Liver (tissue), 3 donors: ENCODE data around the gene CEP57.
"Not testable (repeated sequence)": the region's sequence is repeated elsewhere in the genome, so short reads cannot be mapped to it uniquely, and the experiment has no call there.

Experiments used
- CTCF ChIP-seq: fragments of 150-350 bp; IDR thresholded peaks from 2 replicates; pipeline ENCODE4 v1.5.1; 2017; ENCODE audit warnings: improper control_type of control experiment, low read depth, low read length; ENCODE audit not compliant: missing input control
- EGR1 ChIP-seq, 2 donors: IDR thresholded peaks; 2 replicates each; pipeline ENCODE4 v1.6.1; 2016 to 2018; ENCODE audit warnings: antibody characterized with exemption in 2 of 2, low read depth in 2 of 2
- GABPA ChIP-seq, 2 donors: IDR thresholded peaks in 1 of 2; conservative IDR thresholded peaks in 1 of 2; 2 replicates each; pipeline ENCODE4 v1.6.1; 2016; ENCODE audit warnings: antibody characterized with exemption in 2 of 2, mild to moderate bottlenecking in 1 of 2, moderate library complexity in 1 of 2
- JUND ChIP-seq, 2 donors: IDR thresholded peaks; 2 replicates each; pipeline ENCODE4 v1.6.1; 2016; ENCODE audit warnings: antibody characterized with exemption in 2 of 2
- MAX ChIP-seq: IDR thresholded peaks from 2 replicates; pipeline ENCODE4 v1.6.1; 2016; ENCODE audit warnings: antibody characterized with exemption
- REST ChIP-seq: IDR thresholded peaks from 2 replicates; pipeline ENCODE4 v1.6.1; 2016; ENCODE audit warnings: antibody characterized with exemption, mild to moderate bottlenecking
- SP1 ChIP-seq: IDR thresholded peaks from 2 replicates; pipeline ENCODE4 v1.6.1; 2018; ENCODE audit warnings: antibody characterized with exemption, mild to moderate bottlenecking
- TAF1 ChIP-seq: conservative IDR thresholded peaks from 2 replicates; pipeline ENCODE4 v1.6.1; 2016; ENCODE audit warnings: antibody characterized with exemption, mild to moderate bottlenecking
- YY1 ChIP-seq: IDR thresholded peaks from 2 replicates; pipeline ENCODE4 v1.6.1; 2016; ENCODE audit warnings: antibody characterized with exemption, mild to moderate bottlenecking
- ZBTB33 ChIP-seq: IDR thresholded peaks from 2 replicates; pipeline ENCODE4 v1.6.1; 2016; ENCODE audit warnings: antibody characterized with exemption
- donor health status: healthy.
- donor health status: healthy.

- not testable (repeated sequence) for TF ChIP-seq CTCF; JUND (IDR thresholded peaks at IDR 0.05); MAX; GABPA (IDR thresholded peaks at IDR 0.05 in 1 of 2, conservative IDR thresholded peaks at IDR 0.05 in 1 of 2); YY1; TAF1; SP1; EGR1 (IDR thresholded peaks at IDR 0.05; ENCODE audit: low read depth in 2 of 2); REST; ZBTB33
Observed at GRCh38 chr11:95806464-95806863, 16.2 kb downstream of the CEP57 start.
